Neural cell (in vitro differentiated cells): Measurements from ENCODE around the gene NOP9. TPM values are rescaled to one million over a fixed set of nuclear protein-coding genes. Genes with fewer than 3 reads are reported as not detected.

ENCODE experiments used
- H2AFZ ChIP-seq: fragments of 200-600, 300-800 bp; sonication (generic), shearing (Covaris generic); 2 replicates; pipeline ENCODE4 v1.6.0; 2014; ENCODE audit warnings: low read depth, mild to moderate bottlenecking, antibody characterized with exemption, low read length, moderate library complexity
- H3F3A ChIP-seq: fragments of 200-600 bp; shearing (Covaris generic); 2 replicates; pipeline ENCODE4 v1.6.1; 2016; ENCODE audit warnings: mild to moderate bottlenecking, moderate library complexity, mixed read lengths, antibody characterized with exemption, low read length; ENCODE audit not compliant: insufficient read depth, poor library complexity, severe bottlenecking
- H3K27ac ChIP-seq: fragments of 200-600, 300-800 bp; sonication (generic), shearing (Covaris generic); 2 replicates; pipeline ENCODE4 v1.5.1; 2014; ENCODE audit warnings: mild to moderate bottlenecking, low read length, moderate library complexity
- H3K27me3 ChIP-seq: fragments of 300-800, 200-600 bp; sonication (generic), shearing (Covaris generic); 2 replicates; pipeline ENCODE4 v1.6.0; 2014; ENCODE audit warnings: mild to moderate bottlenecking, low read depth, low read length, moderate library complexity; ENCODE audit not compliant: insufficient read depth
- H3K36me3 ChIP-seq: fragments of 300-800, 200-600 bp; sonication (generic), shearing (Covaris generic); 2 replicates; pipeline ENCODE4 v1.5.1; 2014; ENCODE audit warnings: mild to moderate bottlenecking, antibody characterized with exemption, low read length, moderate library complexity; ENCODE audit not compliant: insufficient read depth
- H3K4me2 ChIP-seq: fragments of 300-800, 200-600 bp; sonication (generic), shearing (Covaris generic); 2 replicates; pipeline ENCODE4 v1.6.0; 2014; ENCODE audit warnings: mild to moderate bottlenecking, low read length
- H3K4me3 ChIP-seq: fragments of 300-800, 200-600 bp; sonication (generic), shearing (Covaris generic); 2 replicates; pipeline ENCODE4 v1.5.1; 2014; ENCODE audit warnings: mild to moderate bottlenecking, low read length, moderate library complexity
- H3K79me2 ChIP-seq: fragments of 200-600 bp; shearing (Covaris generic); replicated peaks from 2 replicates; pipeline ENCODE4 v1.6.0; 2014; ENCODE audit warnings: mild to moderate bottlenecking, low read length, moderate library complexity; ENCODE audit not compliant: insufficient read depth
- H3K9ac ChIP-seq: fragments of 300-800, 200-600 bp; sonication (generic), shearing (Covaris generic); 2 replicates; pipeline ENCODE4 v1.6.1; 2016; ENCODE audit warnings: mild to moderate bottlenecking, low read length, mixed read lengths
- H3K9me2 ChIP-seq: fragments of 200-600 bp; shearing (Covaris generic); 2 replicates; pipeline ENCODE4 v1.6.1; 2016; ENCODE audit warnings: mild to moderate bottlenecking, low read length, mixed read lengths; ENCODE audit not compliant: insufficient read depth
- H3K9me3 ChIP-seq: fragments of 200-600, 300-800 bp; sonication (generic), shearing (Covaris generic); 2 replicates; pipeline ENCODE4 v1.6.1; 2016; ENCODE audit warnings: mild to moderate bottlenecking, mixed run types, low read length, moderate library complexity, mixed read lengths
- H4K20me1 ChIP-seq: fragments of 200-600 bp; shearing (Covaris generic); 2 replicates; pipeline ENCODE4 v1.6.1; 2016; ENCODE audit warnings: mild to moderate bottlenecking, mixed run types; ENCODE audit not compliant: insufficient read depth
- EP300 ChIP-seq: fragments of 450-650 bp; conservative IDR thresholded peaks from 2 replicates; pipeline ENCODE4 v1.6.1; 2014; ENCODE audit warnings: antibody characterized with exemption, mild to moderate bottlenecking, moderate library complexity; ENCODE audit not compliant: poor library complexity, severe bottlenecking
- EZH2 ChIP-seq: fragments of 200-600, 300-800 bp; shearing (Covaris generic), sonication (generic); IDR thresholded peaks from 2 replicates; pipeline ENCODE4 v1.6.1; 2014; ENCODE audit warnings: antibody characterized with exemption, low read length, borderline replicate concordance, mild to moderate bottlenecking; ENCODE audit not compliant: insufficient read depth, poor library complexity, severe bottlenecking
- MXI1 ChIP-seq: fragments of 450-650 bp; conservative IDR thresholded peaks from 2 replicates; pipeline ENCODE4 v1.6.1; 2014; ENCODE audit warnings: antibody characterized with exemption, mild to moderate bottlenecking; ENCODE audit not compliant: poor library complexity, severe bottlenecking
- POLR2AphosphoS5 ChIP-seq: IDR thresholded peaks from 2 replicates; pipeline ENCODE4 v1.6.1; 2012
- RAD21 ChIP-seq: fragments of 450-650 bp; conservative IDR thresholded peaks from 2 replicates; pipeline ENCODE4 v1.6.1; 2014; ENCODE audit warnings: antibody characterized with exemption, mild to moderate bottlenecking, moderate library complexity
- REST ChIP-seq: IDR thresholded peaks from 2 replicates; pipeline ENCODE4 v1.6.1; 2012; ENCODE audit warnings: borderline replicate concordance
- SMC3 ChIP-seq: fragments of 450-650 bp; conservative IDR thresholded peaks from 2 replicates; pipeline ENCODE4 v1.6.1; 2014; ENCODE audit warnings: antibody characterized with exemption, mild to moderate bottlenecking, moderate library complexity; ENCODE audit not compliant: poor library complexity
- polyA plus RNA-seq: library from polyadenylated mRNA; depleted of rRNA; stranded (reverse); fragments of >200 nt; gene quantifications from 2 replicates; pipeline ENCODE4 v1.2.3, GENCODE V29; 2014
- TF ChIP-seq, protein P1 (sequence below): fragments of 450-650 bp; IDR thresholded peaks from 2 replicates; pipeline ENCODE4 v1.5.1; 2014; ENCODE audit warnings: antibody characterized with exemption, mild to moderate bottlenecking, moderate library complexity; ENCODE audit not compliant: poor library complexity, severe bottlenecking

The NOP9 gene
- polyA plus RNA-seq, 1 donor from 2014 or later, result 13.0 TPM

GRCh38 chr14:24260026-24260779 lies 39.4 kb upstream of the NOP9 start:
- Histone ChIP-seq H3K36me3 (no peaks in the 10 kb centered on the region), H3F3A (no peaks in the 10 kb centered on the region), H3K4me2 (no peak overlapping the region), H3K4me3 (no peak overlapping the region), H3K27ac (no peak overlapping the region), H3K9ac (no peak overlapping the region), H3K27me3 (no peaks in the 10 kb centered on the region), H2AFZ (no peak overlapping the region), H3K9me3 (no peaks in the 10 kb centered on the region), H4K20me1 (no peaks in the 10 kb centered on the region), H3K79me2 (no peaks in the 10 kb centered on the region), H3K9me2 (no peaks in the 10 kb centered on the region)
- TF ChIP-seq EZH2, result no peak
- no peak for TF ChIP-seq MXI1
- no peak for TF ChIP-seq RAD21
- TF ChIP-seq EP300, result no peak
- no peak for TF ChIP-seq POLR2AphosphoS5
- no peak for TF ChIP-seq REST
- no peak for TF ChIP-seq SMC3

DNA sequence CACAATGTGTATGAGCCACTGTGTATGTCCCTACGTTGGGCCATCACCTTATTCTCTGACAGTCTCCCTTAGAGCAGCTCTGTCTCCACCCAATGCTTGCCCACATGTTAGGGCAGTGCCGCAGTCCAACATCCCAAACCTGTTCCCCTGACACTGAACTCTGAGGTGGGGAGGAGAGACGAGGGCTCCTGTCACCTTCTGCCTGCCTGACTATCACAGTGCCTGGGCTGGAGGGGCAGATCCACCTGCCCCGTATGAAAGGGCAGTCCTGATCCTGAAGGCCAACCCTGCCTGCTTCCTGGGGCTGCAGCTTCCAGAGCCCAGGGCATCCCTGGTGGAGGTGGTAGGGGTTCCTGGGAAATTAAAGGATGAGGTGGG lies 38.9 kb upstream of the NOP9 start:
- no peak overlapping the region for H2AFZ ChIP-seq
- no peak overlapping the region for H3K4me2 ChIP-seq
- H3K27me3 ChIP-seq, result no peaks in the 10 kb centered on the region
- H3K9me3 ChIP-seq, result no peaks in the 10 kb centered on the region
- no peaks in the 10 kb centered on the region for H3K36me3 ChIP-seq
- no peak overlapping the region for H3K4me3 ChIP-seq
- no peak overlapping the region for H3K9ac ChIP-seq
- no peaks in the 10 kb centered on the region for H4K20me1 ChIP-seq
- H3K27ac ChIP-seq, result no peak overlapping the region
- no peaks in the 10 kb centered on the region for H3K9me2 ChIP-seq
- no peak for TF ChIP-seq EP300
- TF ChIP-seq, protein P1, sequence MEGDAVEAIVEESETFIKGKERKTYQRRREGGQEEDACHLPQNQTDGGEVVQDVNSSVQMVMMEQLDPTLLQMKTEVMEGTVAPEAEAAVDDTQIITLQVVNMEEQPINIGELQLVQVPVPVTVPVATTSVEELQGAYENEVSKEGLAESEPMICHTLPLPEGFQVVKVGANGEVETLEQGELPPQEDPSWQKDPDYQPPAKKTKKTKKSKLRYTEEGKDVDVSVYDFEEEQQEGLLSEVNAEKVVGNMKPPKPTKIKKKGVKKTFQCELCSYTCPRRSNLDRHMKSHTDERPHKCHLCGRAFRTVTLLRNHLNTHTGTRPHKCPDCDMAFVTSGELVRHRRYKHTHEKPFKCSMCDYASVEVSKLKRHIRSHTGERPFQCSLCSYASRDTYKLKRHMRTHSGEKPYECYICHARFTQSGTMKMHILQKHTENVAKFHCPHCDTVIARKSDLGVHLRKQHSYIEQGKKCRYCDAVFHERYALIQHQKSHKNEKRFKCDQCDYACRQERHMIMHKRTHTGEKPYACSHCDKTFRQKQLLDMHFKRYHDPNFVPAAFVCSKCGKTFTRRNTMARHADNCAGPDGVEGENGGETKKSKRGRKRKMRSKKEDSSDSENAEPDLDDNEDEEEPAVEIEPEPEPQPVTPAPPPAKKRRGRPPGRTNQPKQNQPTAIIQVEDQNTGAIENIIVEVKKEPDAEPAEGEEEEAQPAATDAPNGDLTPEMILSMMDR, result no peak
- TF ChIP-seq MXI1, result no peak
- no peak for TF ChIP-seq EZH2
- no peak for TF ChIP-seq RAD21
- H3K79me2 ChIP-seq, result no peaks in the 10 kb centered on the region
- H3F3A ChIP-seq, result no peaks in the 10 kb centered on the region
